Measurements from ENCODE around the gene RNASE4.
"Not testable (repeated sequence)": the region's sequence is repeated elsewhere in the genome, so short reads cannot be mapped to it uniquely, and the experiment has no call there.

Gene RNASE4

GRCh38 chr14:20699931-20700330, 15.6 kb downstream of the RNASE4 start:
- DNase-seq = no peak

DNA sequence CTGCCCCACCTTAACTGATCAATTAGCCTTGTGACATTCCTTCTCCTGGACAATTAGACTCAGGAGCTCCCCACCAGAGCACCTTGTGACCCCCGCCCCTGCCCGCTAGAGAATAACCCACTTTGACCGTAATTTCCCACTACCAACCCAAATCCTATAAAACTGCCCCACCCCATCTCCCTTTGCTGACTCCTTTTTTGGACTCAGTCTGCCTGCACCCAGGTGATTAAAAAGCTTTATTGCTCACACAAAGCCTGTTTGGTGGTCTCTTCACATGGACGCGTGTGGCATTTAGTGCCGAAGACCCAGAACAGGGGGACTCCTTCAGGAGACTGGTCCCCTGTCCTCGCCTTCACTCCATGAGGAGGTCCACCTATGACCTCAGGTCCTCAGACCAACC, 16.6 kb downstream of the RNASE4 start:
- not testable (repeated sequence) for DNase-seq

- no peak for DNase-seq
These were observed 22.4 kb downstream of the RNASE4 start for GRCh38 chr14:20706657-20707355.

DNA sequence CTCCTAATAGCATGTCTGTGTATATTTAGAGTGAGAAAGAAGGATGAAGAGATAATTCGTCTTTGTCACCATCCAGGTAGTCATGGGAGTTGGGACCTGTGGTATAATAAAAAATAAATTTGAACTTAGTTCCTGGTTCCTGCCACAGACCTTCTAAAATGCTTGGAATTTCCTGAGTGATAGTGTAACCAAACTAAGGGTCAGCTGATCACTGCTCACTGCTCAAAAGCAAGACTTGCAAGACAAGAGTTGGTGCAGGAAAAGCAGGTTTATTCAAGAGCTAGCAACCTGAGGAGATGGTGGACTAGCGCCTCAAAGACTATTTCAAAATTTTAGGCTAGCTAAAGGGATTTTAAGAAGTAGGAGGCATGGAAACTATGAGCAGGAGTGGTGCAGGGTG, 23.3 kb downstream of the RNASE4 start:
- peak; percentile 3 for DNase-seq

DNA sequence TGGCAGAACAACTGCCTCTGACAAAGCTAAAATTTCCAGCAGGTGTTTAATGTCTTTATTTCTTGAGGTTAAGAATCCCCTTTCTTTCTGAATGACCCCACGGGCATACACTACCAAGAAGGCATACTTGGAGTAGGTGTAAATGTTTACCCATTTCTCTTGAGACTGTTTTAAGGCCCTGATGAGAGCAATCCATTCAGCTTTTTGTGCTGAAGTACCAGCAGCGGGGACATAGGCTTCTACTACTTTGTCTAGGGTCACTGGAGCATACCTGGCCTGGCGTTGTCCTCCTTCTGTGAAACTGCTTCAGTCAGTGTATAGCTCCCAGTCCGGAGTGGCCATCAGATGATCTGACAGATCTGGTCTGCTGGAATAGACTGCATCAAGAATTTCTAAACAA, 26.9 kb downstream of the RNASE4 start:
- no peak for DNase-seq

- DNase-seq = no peak
These were observed 27.3 kb downstream of the RNASE4 start for GRCh38 chr14:20711685-20712084.

GRCh38 chr14:20712904-20713303, 28.5 kb downstream of the RNASE4 start:
- no peak for DNase-seq

DNA sequence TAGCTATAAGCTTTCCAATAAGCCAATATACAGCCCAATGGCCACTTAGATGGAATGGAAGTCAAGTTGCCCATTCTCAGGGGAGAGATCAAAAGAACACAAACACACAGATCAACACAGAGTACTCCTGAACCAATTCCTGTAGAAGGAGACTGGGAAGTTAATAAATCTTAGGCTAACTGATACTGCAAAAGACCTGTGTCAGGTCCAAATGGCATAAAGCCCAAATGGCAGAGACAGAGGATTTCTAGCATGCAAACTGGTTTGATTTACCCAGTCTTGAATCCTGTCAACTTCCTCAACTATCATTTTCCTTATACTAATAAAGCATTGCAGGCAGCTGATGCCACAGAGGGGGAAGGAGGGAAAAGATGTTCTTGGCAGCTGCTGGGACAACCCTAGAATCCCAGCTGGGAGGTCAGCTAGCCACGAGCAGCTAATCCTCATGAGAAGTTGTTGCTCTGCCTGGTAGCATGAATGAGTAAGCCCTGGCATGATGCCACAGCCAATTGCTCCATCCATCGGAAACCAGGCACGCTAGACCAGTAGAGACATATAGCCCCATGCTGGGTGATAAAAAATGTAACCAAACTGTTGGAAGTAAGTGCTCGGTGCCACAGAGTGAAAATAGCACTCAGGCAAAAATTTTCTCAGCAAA, 30.4 kb downstream of the RNASE4 start:
- peak; percentile 32 for DNase-seq

DNA sequence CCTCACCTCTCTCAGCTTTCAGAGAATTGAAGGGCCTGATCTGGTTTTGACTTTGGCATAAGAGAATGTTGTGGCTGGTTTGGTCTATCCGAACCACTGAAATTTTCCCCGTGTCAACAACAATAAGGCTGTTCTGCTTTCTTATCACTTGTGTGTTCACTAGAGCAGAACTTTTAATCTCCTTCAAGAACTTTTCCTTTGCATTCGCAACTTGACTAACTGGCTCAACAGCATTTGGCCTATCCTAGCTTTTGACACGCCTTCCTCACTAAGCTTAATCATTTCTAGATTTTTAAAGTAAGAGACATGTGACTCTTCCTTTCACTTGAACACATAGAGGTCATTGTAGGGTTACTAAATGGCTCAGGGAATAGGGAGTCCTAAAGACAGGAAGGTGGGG, 35.4 kb downstream of the RNASE4 start:
- no peak for DNase-seq

GRCh38 chr14:20720741-20721140, 36.4 kb downstream of the RNASE4 start:
- no peak for DNase-seq

DNA sequence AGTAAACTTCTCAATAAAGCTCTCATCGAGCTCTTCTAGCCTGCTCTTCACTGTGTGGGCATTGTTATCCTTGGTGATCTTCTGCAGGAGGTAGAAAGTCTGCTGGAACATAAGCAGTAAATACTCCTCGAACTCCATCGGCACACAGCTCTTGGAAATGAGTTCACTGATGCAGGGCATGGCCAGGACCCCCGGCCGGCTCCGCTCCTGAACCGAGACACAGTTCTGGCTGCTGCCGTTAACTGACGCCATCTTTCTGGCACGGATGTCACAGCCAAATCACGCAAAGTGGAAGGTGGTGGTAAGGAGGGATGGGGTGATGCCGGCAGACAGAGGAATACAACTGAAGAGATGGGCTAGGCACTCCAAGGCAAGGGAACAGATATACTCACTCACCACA, 37.7 kb downstream of the RNASE4 start:
- DNase-seq = no peak

GRCh38 chr14:20723488-20723887, 39.1 kb downstream of the RNASE4 start:
- DNase-seq = no peak

GRCh38 chr14:20726121-20726520, 41.8 kb downstream of the RNASE4 start:
- DNase-seq = not testable (repeated sequence)

GRCh38 chr14:20726531-20726930, 42.2 kb downstream of the RNASE4 start:
- no peak for DNase-seq

GRCh38 chr14:20730891-20731290, 46.5 kb downstream of the RNASE4 start:
- DNase-seq = no peak

DNA sequence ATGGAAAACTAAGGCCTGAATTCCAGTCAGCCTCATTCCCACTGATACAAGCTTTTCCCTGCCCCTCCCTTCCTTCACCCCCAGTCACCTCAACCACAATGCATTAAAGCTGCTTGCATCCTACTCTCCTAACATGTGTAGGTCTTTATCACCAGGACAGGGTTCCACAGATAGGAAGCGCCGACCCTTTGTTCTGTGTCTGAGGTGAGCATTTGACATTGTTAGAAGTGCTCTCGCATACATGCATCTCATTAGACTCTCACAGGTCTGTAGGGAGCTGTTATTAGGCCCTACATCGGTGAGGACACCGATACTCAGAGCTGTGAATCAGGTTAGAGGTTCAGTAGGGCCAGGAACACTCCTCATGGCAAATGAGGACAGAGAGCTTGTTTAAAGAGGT, 48.1 kb downstream of the RNASE4 start:
- no peak for DNase-seq

GRCh38 chr14:20732979-20733635, 48.7 kb downstream of the RNASE4 start:
- DNase-seq = no peak

GRCh38 chr14:20733684-20734429, 49.5 kb downstream of the RNASE4 start:
- no peak for DNase-seq

DNA sequence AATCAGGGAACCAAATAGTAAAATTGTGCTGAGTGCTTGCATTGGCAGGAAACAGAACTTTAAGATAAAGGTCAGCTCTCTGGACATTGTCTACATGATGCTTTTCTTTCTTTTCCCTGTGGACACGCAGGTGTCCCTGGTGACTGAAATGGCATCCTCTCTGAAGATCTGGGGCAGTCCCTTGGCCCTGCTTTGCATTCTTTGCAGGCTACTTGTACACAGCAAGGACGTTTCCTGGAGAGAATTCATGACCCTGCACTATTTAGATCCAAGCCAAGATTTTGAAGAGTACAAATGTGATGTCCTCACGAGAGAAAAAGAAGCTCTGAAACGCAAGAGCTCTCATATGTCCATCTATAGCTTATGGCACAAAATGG, 50.1 kb downstream of the RNASE4 start:
- DNase-seq = no peak

DNA sequence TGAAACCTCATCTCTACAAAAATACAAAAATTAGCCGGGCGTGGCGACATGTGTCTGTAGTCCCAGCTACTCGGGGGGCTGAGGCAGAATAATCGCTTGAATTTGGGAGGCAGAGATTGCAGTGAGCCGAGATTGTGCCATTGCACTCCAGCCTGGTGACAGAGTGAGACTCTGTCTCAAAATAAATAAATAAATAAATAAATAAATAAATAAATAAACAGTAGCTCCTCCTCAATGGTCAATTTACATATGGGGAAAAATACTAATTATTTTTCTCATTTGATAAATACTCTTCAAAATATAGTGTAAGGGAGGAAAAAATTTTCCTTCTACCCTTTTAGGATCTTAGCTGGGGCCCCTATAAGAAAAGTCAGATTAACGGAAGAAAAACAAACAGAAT, 53.9 kb downstream of the RNASE4 start:
- DNase-seq = not testable (repeated sequence)

DNA sequence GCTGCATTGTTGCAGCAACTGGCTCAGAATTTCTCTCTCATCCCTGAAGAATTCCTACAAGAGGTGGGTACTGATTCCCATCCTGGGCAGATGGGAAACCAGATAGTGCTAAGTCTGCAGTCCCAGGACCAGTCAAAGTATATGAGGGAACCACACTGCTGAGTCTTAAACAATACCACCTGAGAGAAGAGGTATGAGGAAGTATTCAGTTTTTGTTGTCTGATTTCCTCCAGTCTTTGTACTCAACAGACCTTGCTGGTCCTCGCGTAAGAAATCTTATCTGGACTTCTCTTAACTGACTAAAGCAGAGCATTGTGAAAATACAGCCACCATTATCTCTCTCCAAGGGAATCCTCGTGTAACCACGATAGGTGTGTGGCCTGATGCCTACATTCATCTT, 57.8 kb downstream of the RNASE4 start:
- DNase-seq = no peak

GRCh38 chr14:20743556-20743955, 59.2 kb downstream of the RNASE4 start:
- no peak for DNase-seq

GRCh38 chr14:20745571-20746358, 61.4 kb downstream of the RNASE4 start, which contains the start of gene EDDM3A:
Gene EDDM3A (plus strand): TSS chr14:20745887. CDS start chr14:20747581, 1,694 bp downstream.
- DNase-seq = no peak

All from fibroblast of upper back skin (primary cell).